Measurements from ENCODE around the gene CIAO2B. TPM values are rescaled to one million over a fixed set of nuclear protein-coding genes. Genes with fewer than 3 reads are reported as not detected.

Gene CIAO2B
- total RNA-seq, 1 donor from 2014 or later, result 89.4 TPM

DNA sequence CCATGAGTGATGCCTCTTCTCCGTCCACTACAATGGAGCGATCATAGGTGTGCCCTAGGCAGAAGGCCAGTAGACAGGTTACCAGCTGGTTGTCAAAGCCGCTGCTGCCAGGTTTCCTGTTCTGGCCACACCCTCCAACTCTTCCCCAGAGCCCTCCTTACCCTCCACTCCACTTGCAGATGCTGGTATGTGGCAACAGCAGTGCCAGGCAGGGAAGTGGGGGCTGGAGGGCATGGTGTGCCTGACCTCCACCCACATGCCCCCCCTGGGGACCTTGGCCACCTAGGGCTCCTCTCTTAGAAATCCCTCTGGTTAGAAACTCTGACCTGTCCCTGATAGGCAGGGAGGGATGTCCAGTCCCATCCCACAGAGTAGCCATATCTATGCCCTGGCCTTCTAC, 10.3 kb downstream of the CIAO2B start:
- H3K36me3 Mint-ChIP-seq (ENCODE audit: unreplicated experiment), result no peaks in the 10 kb centered on the region
- H3K9me3 Mint-ChIP-seq (ENCODE audit: unreplicated experiment), result peaks cover 11% of the 10 kb centered on the region
- peak overlapping the region; percentile 64 for H3K27ac Mint-ChIP-seq (ENCODE audit: unreplicated experiment)
- peaks cover 22% of the 10 kb centered on the region for H3K4me1 Mint-ChIP-seq (ENCODE audit: low read depth, unreplicated experiment)
- TF ChIP-seq, protein P1, sequence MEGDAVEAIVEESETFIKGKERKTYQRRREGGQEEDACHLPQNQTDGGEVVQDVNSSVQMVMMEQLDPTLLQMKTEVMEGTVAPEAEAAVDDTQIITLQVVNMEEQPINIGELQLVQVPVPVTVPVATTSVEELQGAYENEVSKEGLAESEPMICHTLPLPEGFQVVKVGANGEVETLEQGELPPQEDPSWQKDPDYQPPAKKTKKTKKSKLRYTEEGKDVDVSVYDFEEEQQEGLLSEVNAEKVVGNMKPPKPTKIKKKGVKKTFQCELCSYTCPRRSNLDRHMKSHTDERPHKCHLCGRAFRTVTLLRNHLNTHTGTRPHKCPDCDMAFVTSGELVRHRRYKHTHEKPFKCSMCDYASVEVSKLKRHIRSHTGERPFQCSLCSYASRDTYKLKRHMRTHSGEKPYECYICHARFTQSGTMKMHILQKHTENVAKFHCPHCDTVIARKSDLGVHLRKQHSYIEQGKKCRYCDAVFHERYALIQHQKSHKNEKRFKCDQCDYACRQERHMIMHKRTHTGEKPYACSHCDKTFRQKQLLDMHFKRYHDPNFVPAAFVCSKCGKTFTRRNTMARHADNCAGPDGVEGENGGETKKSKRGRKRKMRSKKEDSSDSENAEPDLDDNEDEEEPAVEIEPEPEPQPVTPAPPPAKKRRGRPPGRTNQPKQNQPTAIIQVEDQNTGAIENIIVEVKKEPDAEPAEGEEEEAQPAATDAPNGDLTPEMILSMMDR (IDR thresholded peaks at IDR 0.05; ENCODE audit: partially characterized antibody, unreplicated experiment), result no peak
- DNase-seq, result no peak
- H3K4me3 Mint-ChIP-seq (ENCODE audit: unreplicated experiment), result peak overlapping the region; percentile 74
- H3K27me3 Mint-ChIP-seq (ENCODE audit: unreplicated experiment), result peaks cover 15% of the 10 kb centered on the region

DNA sequence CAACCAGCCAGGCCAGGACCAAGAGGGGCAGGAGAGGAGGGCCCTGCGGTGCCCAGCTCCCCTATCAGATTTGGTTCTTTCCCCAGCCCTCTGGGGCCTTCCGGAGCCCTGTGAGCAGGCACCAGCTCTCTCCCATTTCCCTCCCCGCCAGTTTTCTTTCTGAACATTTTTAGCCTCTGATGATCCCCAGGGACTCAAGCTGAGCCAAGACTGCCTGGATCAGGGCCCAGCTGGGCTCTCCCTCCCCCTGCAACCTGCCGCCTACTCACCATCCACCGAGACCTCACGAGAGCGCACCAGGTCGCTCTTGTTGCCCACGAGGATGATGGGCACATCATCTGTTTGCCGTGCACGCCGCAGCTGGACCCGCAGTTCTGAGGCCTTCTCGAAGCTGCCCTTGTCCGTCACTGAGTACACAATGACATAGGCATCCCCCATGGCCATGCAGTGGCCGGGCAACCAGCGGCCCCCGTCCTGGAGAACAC, 10.9 kb downstream of the CIAO2B start:
- DNase-seq, result no peak
- Mint-ChIP-seq H3K9me3 (ENCODE audit: unreplicated experiment) (peaks cover 11% of the 10 kb centered on the region), H3K27me3 (ENCODE audit: unreplicated experiment) (peaks cover 15% of the 10 kb centered on the region), H3K36me3 (ENCODE audit: unreplicated experiment) (no peaks in the 10 kb centered on the region), H3K27ac (ENCODE audit: unreplicated experiment) (peak overlapping the region; percentile 64), H3K4me1 (ENCODE audit: low read depth, unreplicated experiment) (peaks cover 22% of the 10 kb centered on the region), H3K4me3 (ENCODE audit: unreplicated experiment) (peak overlapping the region; percentile 74)
- TF ChIP-seq, protein P1 (IDR thresholded peaks at IDR 0.05; ENCODE audit: partially characterized antibody, unreplicated experiment), result no peak

DNA sequence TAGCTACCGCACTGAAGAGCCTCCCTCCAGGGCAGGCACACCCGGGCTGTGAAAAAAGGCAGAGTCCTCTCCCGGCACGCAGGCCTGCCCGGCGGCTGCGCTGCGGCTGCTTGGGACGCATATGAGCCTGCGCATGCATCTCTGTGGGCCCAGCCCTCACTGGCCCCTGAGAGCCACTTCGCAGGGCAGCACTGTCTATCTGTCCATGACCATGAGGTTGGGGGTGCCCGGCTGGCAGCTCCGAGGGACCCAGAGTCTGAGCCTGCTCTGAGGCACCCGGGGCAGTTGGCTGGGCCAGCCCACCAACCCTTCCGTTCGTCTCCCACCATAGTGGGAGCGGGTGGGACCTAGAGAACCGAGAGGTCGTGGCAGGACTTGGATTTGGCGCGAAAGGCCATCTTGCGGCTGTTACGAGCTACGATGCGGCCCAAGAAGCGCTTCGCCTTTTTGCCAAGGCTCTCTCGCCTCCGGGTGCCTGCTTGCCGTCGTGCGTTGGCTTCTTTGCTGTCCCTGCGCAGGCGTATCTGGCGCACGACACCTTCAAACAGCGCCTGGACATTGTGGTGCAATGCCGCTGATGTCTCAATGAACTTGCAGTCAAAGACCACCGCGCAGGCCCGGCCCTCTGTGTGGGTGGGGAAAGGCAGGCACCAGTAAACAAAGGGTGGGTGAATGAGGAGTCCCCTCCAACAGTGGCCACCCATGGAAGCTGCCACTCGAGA, 12.3 kb downstream of the CIAO2B start:
- peaks cover 15% of the 10 kb centered on the region for H3K27me3 Mint-ChIP-seq (ENCODE audit: unreplicated experiment)
- no peaks in the 10 kb centered on the region for H3K36me3 Mint-ChIP-seq (ENCODE audit: unreplicated experiment)
- no peak for DNase-seq
- no peak overlapping the region for H3K4me3 Mint-ChIP-seq (ENCODE audit: unreplicated experiment)
- H3K9me3 Mint-ChIP-seq (ENCODE audit: unreplicated experiment), result peaks cover 9% of the 10 kb centered on the region
- TF ChIP-seq, protein P1 (IDR thresholded peaks at IDR 0.05; ENCODE audit: partially characterized antibody, unreplicated experiment), result no peak
- H3K4me1 Mint-ChIP-seq (ENCODE audit: low read depth, unreplicated experiment), result peaks cover 22% of the 10 kb centered on the region
- no peak overlapping the region for H3K27ac Mint-ChIP-seq (ENCODE audit: unreplicated experiment)

DNA sequence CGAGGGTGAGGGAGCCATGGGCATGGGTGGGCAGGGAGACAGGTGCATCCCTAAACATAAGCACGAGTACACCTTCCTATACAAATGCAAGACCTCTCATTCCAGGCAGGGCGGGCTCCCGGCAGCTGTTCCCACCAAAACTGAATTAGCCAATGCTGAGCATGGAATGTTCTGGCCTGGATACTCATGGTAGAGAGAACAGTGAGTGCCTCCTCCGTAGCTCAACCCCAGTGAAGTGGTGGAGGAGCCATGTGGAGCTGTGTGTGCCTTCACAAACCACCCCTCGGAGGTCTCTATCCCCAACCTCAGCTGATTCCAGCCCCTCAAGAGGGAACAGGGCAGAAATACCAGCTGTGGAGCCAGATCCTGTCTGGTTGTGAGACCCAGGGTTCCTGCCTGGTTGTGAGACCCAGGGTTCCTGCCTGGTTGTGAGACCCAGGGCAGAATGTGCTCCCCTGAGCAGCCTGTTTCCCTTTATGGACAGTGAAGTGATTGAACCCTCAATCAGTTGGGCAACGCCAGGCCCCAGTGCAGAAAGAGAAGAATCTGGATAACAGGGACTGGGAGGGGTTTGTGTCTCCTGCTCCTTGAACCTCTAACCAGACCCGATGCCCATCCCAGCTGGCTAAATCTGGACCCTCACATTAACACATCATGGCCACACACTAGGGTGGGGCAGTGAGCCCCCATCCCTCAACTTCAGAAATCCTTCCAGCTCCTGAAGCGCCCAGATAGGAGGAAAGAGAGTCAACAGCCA, 13.1 kb downstream of the CIAO2B start:
- Mint-ChIP-seq H3K36me3 (ENCODE audit: unreplicated experiment) (peaks cover 4% of the 10 kb centered on the region), H3K4me3 (ENCODE audit: unreplicated experiment) (no peak overlapping the region), H3K9me3 (ENCODE audit: unreplicated experiment) (peaks cover 11% of the 10 kb centered on the region), H3K27ac (ENCODE audit: unreplicated experiment) (no peak overlapping the region), H3K4me1 (ENCODE audit: low read depth, unreplicated experiment) (peaks cover 20% of the 10 kb centered on the region), H3K27me3 (ENCODE audit: unreplicated experiment) (peaks cover 15% of the 10 kb centered on the region)
- DNase-seq, result no peak
- TF ChIP-seq, protein P1 (IDR thresholded peaks at IDR 0.05; ENCODE audit: partially characterized antibody, unreplicated experiment), result no peak

DNA sequence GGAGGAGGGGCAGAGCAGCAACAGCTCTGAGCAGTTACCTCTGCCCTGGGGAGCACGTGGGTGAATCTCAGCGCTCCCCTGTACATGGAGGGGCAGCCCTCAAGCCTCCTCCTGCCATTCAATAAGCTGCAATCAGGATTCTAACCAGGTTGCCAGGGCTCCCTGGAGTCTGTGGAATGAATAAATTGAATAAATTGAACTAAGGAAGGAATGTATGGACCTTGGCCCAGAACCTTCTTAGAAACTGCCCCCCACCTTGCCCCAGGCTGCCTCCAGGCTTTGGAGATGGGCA, 14.0 kb downstream of the CIAO2B start:
- Mint-ChIP-seq H3K9me3 (ENCODE audit: unreplicated experiment) (peaks cover 11% of the 10 kb centered on the region), H3K4me3 (ENCODE audit: unreplicated experiment) (no peak overlapping the region), H3K27me3 (ENCODE audit: unreplicated experiment) (peaks cover 10% of the 10 kb centered on the region), H3K4me1 (ENCODE audit: low read depth, unreplicated experiment) (peaks cover 20% of the 10 kb centered on the region), H3K36me3 (ENCODE audit: unreplicated experiment) (peaks cover 4% of the 10 kb centered on the region), H3K27ac (ENCODE audit: unreplicated experiment) (no peak overlapping the region)
- DNase-seq, result no peak
- TF ChIP-seq, protein P1 (IDR thresholded peaks at IDR 0.05; ENCODE audit: partially characterized antibody, unreplicated experiment), result no peak

Measured in glutamatergic neuron (in vitro differentiated cells).